Upper lobe of right lung (tissue), 1 donor: ENCODE results near the gene GABPB1. TPM values are rescaled to one million over a fixed set of nuclear protein-coding genes. Genes with fewer than 3 reads are reported as not detected.

Experiments
- ATAC-seq: fragments of 200-7000 bp; cut with Tn5 transposase; one replicate; pipeline ENCODE4 v1.9.1; 2020; ENCODE audit warnings: mild to moderate bottlenecking, moderate library complexity
- DNase-seq: peaks from one replicate; pipeline ENCODE4 v3.0.0-alpha.2; 2020
- H3K27ac ChIP-seq: fragments of 200-600 bp; one replicate; pipeline ENCODE4 v1.8.0; 2022
- H3K27me3 ChIP-seq: fragments of 200-600 bp; one replicate; pipeline ENCODE4 v1.8.0; 2022; ENCODE audit warnings: mild to moderate bottlenecking
- H3K36me3 ChIP-seq: fragments of 200-600 bp; one replicate; pipeline ENCODE4 v1.8.0; 2022
- H3K4me1 ChIP-seq: fragments of 200-600 bp; one replicate; pipeline ENCODE4 v1.8.0; 2022
- H3K4me3 ChIP-seq: fragments of 200-600 bp; one replicate; pipeline ENCODE4 v1.8.0; 2022; ENCODE audit warnings: mild to moderate bottlenecking
- H3K9me3 ChIP-seq: fragments of 200-600 bp; one replicate; pipeline ENCODE4 v1.8.0; 2022
- intact Hi-C: fragments of 100-400 bp; cut with DNase I; formaldehyde crosslinking; loops from one replicate; pipeline ENCODE4 v1.11.0; 2022
- total RNA-seq: library from RNA; stranded (reverse); fragmentation: NEBNext Ultra II Directional; extraction: Animal tissue kit (Norgen Biotek cat#: 25700); gene quantifications from one replicate; pipeline ENCODE4 v1.2.1, GENCODE V29; 2021
- TF ChIP-seq, protein P1 (sequence below): fragments of 200-600 bp; IDR thresholded peaks from one replicate; pipeline ENCODE4 v1.8.0; 2022; ENCODE audit warnings: antibody characterized with exemption
- donor health status: DM: no; HTN: yes; CAD: no; lungs with severe emphysema.

The GABPB1 gene
- total RNA-seq, 1 donor from 2014 or later = 21.2 TPM

DNA sequence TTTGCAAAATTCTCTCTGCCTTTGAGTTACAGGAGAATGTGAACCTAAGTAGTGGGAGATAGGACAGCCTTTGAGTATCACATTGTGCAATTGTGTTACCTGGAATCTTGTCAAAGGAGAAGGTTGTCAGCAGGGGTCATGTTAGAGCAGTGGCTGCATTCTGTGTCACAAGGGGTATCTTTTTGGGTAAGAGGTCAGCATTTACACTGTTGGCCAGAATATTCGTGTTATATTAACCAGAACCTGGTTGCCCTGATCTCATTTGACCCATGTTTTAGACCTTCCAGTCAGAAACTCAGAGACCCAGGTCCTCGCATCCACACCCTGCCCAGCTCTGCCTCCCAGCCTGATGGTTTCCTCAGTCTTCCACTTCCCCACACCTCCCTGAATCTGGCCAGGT, 116.7 kb downstream of the GABPB1 start:
- H3K4me3 ChIP-seq = no peak overlapping the region
- intact Hi-C loops = no loop called here
- DNase-seq (no peak), ATAC-seq (no peak)
- no peaks in the 10 kb centered on the region for H3K4me1 ChIP-seq
- H3K27me3 ChIP-seq = no peaks in the 10 kb centered on the region
- H3K36me3 ChIP-seq = no peaks in the 10 kb centered on the region
- no peak overlapping the region for H3K27ac ChIP-seq
- H3K9me3 ChIP-seq = no peaks in the 10 kb centered on the region
- TF ChIP-seq, protein P1, sequence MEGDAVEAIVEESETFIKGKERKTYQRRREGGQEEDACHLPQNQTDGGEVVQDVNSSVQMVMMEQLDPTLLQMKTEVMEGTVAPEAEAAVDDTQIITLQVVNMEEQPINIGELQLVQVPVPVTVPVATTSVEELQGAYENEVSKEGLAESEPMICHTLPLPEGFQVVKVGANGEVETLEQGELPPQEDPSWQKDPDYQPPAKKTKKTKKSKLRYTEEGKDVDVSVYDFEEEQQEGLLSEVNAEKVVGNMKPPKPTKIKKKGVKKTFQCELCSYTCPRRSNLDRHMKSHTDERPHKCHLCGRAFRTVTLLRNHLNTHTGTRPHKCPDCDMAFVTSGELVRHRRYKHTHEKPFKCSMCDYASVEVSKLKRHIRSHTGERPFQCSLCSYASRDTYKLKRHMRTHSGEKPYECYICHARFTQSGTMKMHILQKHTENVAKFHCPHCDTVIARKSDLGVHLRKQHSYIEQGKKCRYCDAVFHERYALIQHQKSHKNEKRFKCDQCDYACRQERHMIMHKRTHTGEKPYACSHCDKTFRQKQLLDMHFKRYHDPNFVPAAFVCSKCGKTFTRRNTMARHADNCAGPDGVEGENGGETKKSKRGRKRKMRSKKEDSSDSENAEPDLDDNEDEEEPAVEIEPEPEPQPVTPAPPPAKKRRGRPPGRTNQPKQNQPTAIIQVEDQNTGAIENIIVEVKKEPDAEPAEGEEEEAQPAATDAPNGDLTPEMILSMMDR = no peak

DNA sequence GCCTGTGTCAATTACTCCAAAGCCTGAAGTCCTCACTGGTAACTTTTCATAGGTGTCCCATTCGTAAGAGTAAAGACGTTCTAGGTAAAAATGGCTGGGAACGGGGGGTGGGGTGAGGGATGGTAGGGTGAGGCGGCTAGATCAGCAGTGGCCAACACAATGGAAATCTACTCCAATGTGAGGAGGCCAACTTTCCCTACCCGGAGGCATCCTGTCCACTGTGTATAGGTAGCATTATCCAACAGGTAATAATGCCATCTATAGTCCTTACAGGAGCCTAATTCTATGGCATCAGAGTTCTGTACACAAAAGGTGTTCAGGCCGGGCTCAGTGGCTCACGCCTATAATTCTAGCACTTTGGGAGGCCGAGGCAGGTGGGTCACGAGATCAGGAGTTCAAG, 118.6 kb downstream of the GABPB1 start:
- no peak for DNase-seq
- Histone ChIP-seq H3K4me1 (no peaks in the 10 kb centered on the region), H3K27me3 (no peaks in the 10 kb centered on the region), H3K27ac (no peak overlapping the region), H3K4me3 (no peak overlapping the region), H3K9me3 (no peaks in the 10 kb centered on the region), H3K36me3 (no peaks in the 10 kb centered on the region)
- TF ChIP-seq, protein P1 = no peak
- no peak for ATAC-seq
- intact Hi-C loops = no loop called here

DNA sequence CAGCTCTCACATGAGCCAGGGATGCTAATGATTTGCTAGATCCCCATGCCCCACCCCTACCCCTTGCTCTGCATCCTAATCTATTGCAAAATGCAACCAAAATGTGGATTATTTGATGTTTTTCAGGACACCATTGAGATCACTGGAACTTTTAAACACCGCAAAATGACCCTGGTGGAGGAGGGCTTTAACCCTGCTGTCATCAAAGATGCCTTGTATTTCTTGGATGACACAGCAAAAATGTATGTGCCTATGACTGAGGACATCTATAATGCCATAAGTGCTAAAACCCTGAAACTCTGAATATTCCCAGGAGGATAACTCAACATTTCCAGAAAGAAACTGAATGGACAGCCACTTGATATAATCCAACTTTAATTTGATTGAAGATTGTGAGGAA, 119.2 kb downstream of the GABPB1 start:
- TF ChIP-seq, protein P1 = no peak
- Histone ChIP-seq H3K36me3 (no peaks in the 10 kb centered on the region), H3K4me3 (no peak overlapping the region), H3K27me3 (no peaks in the 10 kb centered on the region), H3K9me3 (no peaks in the 10 kb centered on the region), H3K4me1 (no peaks in the 10 kb centered on the region), H3K27ac (no peak overlapping the region)
- ATAC-seq (no peak), DNase-seq (no peak)
- intact Hi-C loops = no loop called here

DNA sequence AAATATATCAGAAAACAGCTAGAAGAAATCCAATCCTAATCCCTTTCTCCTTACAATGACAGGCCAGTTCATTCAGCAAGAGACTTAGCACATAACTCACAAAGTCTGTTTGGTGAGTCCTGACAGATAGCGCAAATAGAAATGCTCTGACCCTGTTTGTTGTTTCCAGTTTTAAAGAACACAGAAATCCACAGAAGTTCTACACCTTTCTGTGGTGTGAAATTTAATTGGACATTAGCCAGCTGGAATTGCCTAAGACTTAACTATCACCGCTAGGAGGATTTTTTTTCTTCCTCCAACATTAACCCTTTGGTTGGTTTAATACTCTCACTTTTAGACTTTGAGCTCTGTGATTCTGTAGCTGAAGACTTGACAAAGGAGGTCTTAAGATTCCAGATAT, 120.2 kb downstream of the GABPB1 start:
- DNase-seq (no peak), ATAC-seq (no peak)
- Histone ChIP-seq H3K4me3 (no peak overlapping the region), H3K4me1 (no peaks in the 10 kb centered on the region), H3K36me3 (no peaks in the 10 kb centered on the region), H3K27ac (no peak overlapping the region), H3K9me3 (no peaks in the 10 kb centered on the region), H3K27me3 (no peaks in the 10 kb centered on the region)
- TF ChIP-seq, protein P1 = no peak
- intact Hi-C loops = no loop called here

DNA sequence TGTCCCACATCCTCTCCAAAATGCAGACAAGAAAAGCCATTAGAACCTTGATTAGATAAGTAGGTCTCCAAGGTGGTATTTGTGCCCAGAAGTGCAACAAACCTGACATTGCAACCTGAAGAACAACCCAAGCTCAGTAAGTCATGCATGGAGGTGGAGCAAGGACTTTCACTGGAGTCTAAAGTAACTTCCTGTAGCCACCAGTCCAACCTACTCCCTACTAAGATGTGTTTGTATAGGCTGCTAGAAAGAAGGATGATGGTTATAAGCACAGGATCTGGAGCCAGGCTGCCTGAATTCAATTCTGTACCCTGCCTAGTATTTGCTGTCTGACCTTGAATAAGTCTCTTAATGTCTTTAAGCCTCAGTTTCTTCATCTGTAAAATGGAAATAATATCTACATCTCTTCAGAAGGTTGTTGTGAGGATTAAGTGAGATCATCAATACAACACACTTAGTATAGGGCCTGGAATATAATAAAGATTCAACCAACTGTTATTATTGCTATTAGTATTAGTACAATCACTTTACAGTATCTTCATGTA, 121.7 kb downstream of the GABPB1 start:
- intact Hi-C loops = no loop called here
- ATAC-seq (no peak), DNase-seq (no peak)
- Histone ChIP-seq H3K27ac (no peak overlapping the region), H3K9me3 (no peaks in the 10 kb centered on the region), H3K4me3 (no peak overlapping the region), H3K36me3 (no peaks in the 10 kb centered on the region), H3K27me3 (no peaks in the 10 kb centered on the region), H3K4me1 (no peaks in the 10 kb centered on the region)
- TF ChIP-seq, protein P1 = no peak

DNA sequence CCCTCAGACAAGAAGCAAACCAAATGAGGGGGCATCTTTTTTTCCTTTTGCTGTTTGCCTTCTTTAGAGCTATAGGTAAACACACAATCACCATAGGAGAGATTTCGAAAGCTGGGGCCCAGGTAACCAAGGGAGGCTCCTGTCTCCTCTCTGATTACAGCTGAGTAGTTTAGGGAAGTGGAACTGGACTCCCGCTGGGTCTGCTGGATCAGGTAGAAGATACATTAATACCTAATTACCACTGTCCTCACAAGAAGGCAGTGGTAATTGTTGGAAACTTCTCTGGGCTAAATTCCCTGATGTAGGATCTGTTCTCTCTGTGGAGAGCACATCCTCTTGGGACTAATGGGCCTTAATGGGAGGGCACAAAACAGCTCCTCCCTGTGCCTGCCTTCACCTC, 122.2 kb downstream of the GABPB1 start:
- Histone ChIP-seq H3K9me3 (no peaks in the 10 kb centered on the region), H3K27me3 (no peaks in the 10 kb centered on the region), H3K4me1 (no peaks in the 10 kb centered on the region), H3K4me3 (no peak overlapping the region), H3K27ac (no peak overlapping the region), H3K36me3 (no peaks in the 10 kb centered on the region)
- intact Hi-C loops = no loop called here
- TF ChIP-seq, protein P1 = no peak
- no peak for DNase-seq
- no peak for ATAC-seq
